ENCODE measurements around the gene DMWD. TPM values are rescaled to one million over a fixed set of nuclear protein-coding genes. Genes with fewer than 3 reads are reported as not detected.

Gene DMWD
- total and polyA plus RNA-seq, 5 donors from 2014 or later: 13.5 to 63.8 (median 16.6) TPM

GRCh38 chr19:45778010-45778661 is 14.5 kb downstream of the DMWD start:
- H3K27me3 Mint-ChIP-seq: no peaks in the 10 kb centered on the region
- Histone ChIP-seq H3K27ac (ENCODE audit: insufficient read depth, low read length, poor library complexity, severe bottlenecking) (no peak overlapping the region), H3K36me3 (ENCODE audit: control insufficient read depth, insufficient read depth, low read length) (peaks cover 4% of the 10 kb centered on the region), H3K4me1 (ENCODE audit: control insufficient read depth, insufficient read depth, low read length, poor library complexity, severe bottlenecking) (peaks cover 18% of the 10 kb centered on the region), H3K27me3 (ENCODE audit: control insufficient read depth, insufficient read depth, low read length) (no peaks in the 10 kb centered on the region), H3K4me3 (ENCODE audit: low read depth, low read length) (no peak overlapping the region), H3K9me3 (ENCODE audit: control insufficient read depth in 2 of 2, low read length in 2 of 2) (no peaks in the 10 kb centered on the region)
- no peaks in the 10 kb centered on the region for H3K9me3 Mint-ChIP-seq
- ATAC-seq (ENCODE audit: low read depth in 2 of 2): no peak
- peaks cover 0 to 25% (median 17%) of the 10 kb centered on the region in 4 donors for H3K4me1 Mint-ChIP-seq
- peak overlapping the region in 2 of 4 donors; percentile 21 to 72 for H3K4me3 Mint-ChIP-seq
- peaks cover 9% of the 10 kb centered on the region for H3K36me3 Mint-ChIP-seq
- DNase-seq: no peak
- H3K27ac Mint-ChIP-seq: no peak overlapping the region

DNA sequence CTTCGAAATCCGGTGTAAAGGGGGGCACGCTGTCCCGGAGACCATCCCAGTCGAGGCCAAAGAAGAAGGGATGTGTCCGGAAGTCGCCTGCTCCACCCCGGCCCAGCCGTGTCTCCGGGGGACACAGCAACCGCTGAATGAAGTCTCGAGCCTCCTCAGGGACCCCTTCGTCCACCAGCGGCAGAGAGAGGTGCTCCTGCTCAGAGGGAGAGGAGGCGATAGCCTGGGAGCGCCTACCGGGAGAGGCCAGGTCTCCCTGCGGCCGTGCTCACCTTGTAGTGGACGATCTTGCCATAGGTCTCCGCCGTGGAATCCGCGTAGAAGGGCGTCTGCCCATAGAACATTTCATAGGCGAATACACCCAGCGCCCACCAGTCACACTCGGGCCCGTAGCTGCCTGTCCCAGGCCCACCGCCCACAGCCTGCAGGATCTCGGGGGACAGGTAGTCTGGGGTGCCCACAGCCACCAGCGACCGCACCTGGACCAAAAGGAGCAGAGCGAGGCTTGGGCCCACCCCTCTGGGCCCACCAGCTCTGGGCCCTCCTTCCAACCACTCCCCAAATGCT is 15.2 kb downstream of the DMWD start:
- H3K36me3 ChIP-seq (ENCODE audit: control insufficient read depth, insufficient read depth, low read length): peaks cover 4% of the 10 kb centered on the region
- peaks cover 0 to 26% (median 17%) of the 10 kb centered on the region in 4 donors for H3K4me1 Mint-ChIP-seq
- H3K9me3 Mint-ChIP-seq: no peaks in the 10 kb centered on the region
- ATAC-seq (ENCODE audit: low read depth in 2 of 2) (no peak), DNase-seq (no peak)
- H3K4me1 ChIP-seq (ENCODE audit: control insufficient read depth, insufficient read depth, low read length, poor library complexity, severe bottlenecking): peaks cover 18% of the 10 kb centered on the region
- H3K36me3 Mint-ChIP-seq: peaks cover 9% of the 10 kb centered on the region
- H3K4me3 Mint-ChIP-seq: peak overlapping the region in 1 of 4 donors; percentile 21
- H3K27ac Mint-ChIP-seq: no peak overlapping the region
- H3K4me3 ChIP-seq (ENCODE audit: low read depth, low read length): no peak overlapping the region
- no peak overlapping the region for H3K27ac ChIP-seq (ENCODE audit: insufficient read depth, low read length, poor library complexity, severe bottlenecking)
- no peaks in the 10 kb centered on the region for H3K9me3 ChIP-seq (ENCODE audit: control insufficient read depth in 2 of 2, low read length in 2 of 2)
- no peaks in the 10 kb centered on the region for H3K27me3 ChIP-seq (ENCODE audit: control insufficient read depth, insufficient read depth, low read length)
- no peaks in the 10 kb centered on the region for H3K27me3 Mint-ChIP-seq

DNA sequence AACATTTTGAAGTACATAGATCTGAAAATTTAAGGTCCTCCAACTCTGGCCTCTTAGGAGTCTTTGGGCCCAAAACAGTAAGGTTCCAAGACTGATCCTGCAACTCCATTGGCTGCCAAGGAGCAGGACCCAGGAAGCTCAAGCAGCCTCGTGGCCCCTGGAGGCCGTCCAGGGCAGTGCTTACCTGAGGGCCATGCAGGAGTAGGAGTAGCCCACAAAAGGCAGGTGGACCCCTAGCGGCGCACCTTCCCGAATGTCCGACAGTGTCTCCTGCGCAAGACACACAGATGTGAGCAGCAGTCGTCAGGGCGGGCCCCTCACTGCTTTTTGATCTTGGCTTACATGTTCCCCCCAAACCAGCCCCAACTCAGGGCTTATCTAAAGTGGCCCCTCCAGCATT is 17.9 kb downstream of the DMWD start:
- H3K9me3 ChIP-seq (ENCODE audit: control insufficient read depth in 2 of 2, low read length in 2 of 2): no peaks in the 10 kb centered on the region
- no peak overlapping the region for H3K4me3 ChIP-seq (ENCODE audit: low read depth, low read length)
- no peaks in the 10 kb centered on the region for H3K27me3 ChIP-seq (ENCODE audit: control insufficient read depth, insufficient read depth, low read length)
- Mint-ChIP-seq H3K36me3 (peaks cover 9% of the 10 kb centered on the region), H3K27me3 (peaks cover 7% of the 10 kb centered on the region), H3K27ac (peak overlapping the region in 1 of 3 donors; percentile 20), H3K4me1 (peaks cover 0 to 40% (median 15%) of the 10 kb centered on the region in 4 donors), H3K9me3 (no peaks in the 10 kb centered on the region), H3K4me3 (no peak overlapping the region)
- no peak overlapping the region for H3K27ac ChIP-seq (ENCODE audit: insufficient read depth, low read length, poor library complexity, severe bottlenecking)
- H3K4me1 ChIP-seq (ENCODE audit: control insufficient read depth, insufficient read depth, low read length, poor library complexity, severe bottlenecking): peaks cover 28% of the 10 kb centered on the region
- peaks cover 4% of the 10 kb centered on the region for H3K36me3 ChIP-seq (ENCODE audit: control insufficient read depth, insufficient read depth, low read length)
- DNase-seq: no peak
- ATAC-seq (ENCODE audit: low read depth in 2 of 2): no peak

DNA sequence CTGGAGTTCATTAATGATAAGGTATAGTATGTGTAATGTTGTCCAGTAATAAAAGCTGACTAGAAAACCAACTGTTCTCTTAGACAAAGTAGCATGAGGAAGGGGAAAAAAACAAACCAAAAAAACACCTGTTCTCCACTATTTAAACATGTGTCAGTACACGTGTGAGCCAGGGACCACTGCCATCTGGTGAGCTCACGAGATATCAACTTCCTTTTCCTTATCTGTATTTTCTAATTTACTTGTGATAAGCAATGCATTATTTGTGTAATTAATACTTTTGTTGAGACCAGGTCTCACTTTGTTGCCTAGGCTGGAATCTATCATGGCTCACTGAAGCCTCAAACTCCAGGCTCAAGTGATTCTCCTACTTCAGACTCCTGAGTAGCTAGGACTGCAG is 19.3 kb downstream of the DMWD start:
- Mint-ChIP-seq H3K36me3 (peaks cover 5% of the 10 kb centered on the region), H3K4me3 (no peak overlapping the region), H3K27me3 (peaks cover 14% of the 10 kb centered on the region), H3K4me1 (peaks cover 0 to 32% (median 10%) of the 10 kb centered on the region in 4 donors), H3K9me3 (no peaks in the 10 kb centered on the region), H3K27ac (no peak overlapping the region)
- no peak for DNase-seq
- H3K27me3 ChIP-seq (ENCODE audit: control insufficient read depth, insufficient read depth, low read length): no peaks in the 10 kb centered on the region
- H3K4me3 ChIP-seq (ENCODE audit: low read depth, low read length): no peak overlapping the region
- H3K4me1 ChIP-seq (ENCODE audit: control insufficient read depth, insufficient read depth, low read length, poor library complexity, severe bottlenecking): peaks cover 22% of the 10 kb centered on the region
- H3K27ac ChIP-seq (ENCODE audit: insufficient read depth, low read length, poor library complexity, severe bottlenecking): no peak overlapping the region
- H3K36me3 ChIP-seq (ENCODE audit: control insufficient read depth, insufficient read depth, low read length): peaks cover 4% of the 10 kb centered on the region
- no peak for ATAC-seq (ENCODE audit: low read depth in 2 of 2)
- no peaks in the 10 kb centered on the region for H3K9me3 ChIP-seq (ENCODE audit: control insufficient read depth in 2 of 2, low read length in 2 of 2)

DNA sequence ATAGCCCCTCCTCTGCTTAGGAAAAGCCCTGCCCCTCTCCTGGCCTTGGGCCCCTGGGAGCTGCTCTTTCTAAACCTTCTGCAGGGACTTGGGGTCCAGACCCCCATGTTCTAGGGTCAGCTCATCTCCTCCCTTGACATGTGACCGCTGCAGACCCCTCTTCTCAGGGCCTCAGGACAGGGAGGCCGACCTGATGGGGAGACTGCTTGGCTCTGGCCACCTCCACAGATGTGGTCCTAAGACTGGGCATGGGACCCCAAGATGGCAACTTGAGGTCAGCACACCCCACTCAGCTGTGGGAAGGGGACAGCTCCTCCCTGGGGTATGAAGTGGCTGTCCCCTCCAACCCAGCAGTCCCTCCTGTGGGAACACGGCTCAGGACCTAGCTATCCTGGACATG is 19.7 kb downstream of the DMWD start:
- Histone ChIP-seq H3K4me1 (ENCODE audit: control insufficient read depth, insufficient read depth, low read length, poor library complexity, severe bottlenecking) (peaks cover 25% of the 10 kb centered on the region), H3K9me3 (ENCODE audit: control insufficient read depth in 2 of 2, low read length in 2 of 2) (no peaks in the 10 kb centered on the region), H3K27me3 (ENCODE audit: control insufficient read depth, insufficient read depth, low read length) (no peaks in the 10 kb centered on the region), H3K27ac (ENCODE audit: insufficient read depth, low read length, poor library complexity, severe bottlenecking) (no peak overlapping the region), H3K36me3 (ENCODE audit: control insufficient read depth, insufficient read depth, low read length) (peaks cover 4% of the 10 kb centered on the region), H3K4me3 (ENCODE audit: low read depth, low read length) (no peak overlapping the region)
- H3K27me3 Mint-ChIP-seq: peaks cover 14% of the 10 kb centered on the region
- no peaks in the 10 kb centered on the region for H3K9me3 Mint-ChIP-seq
- peaks cover 0 to 29% (median 10%) of the 10 kb centered on the region in 4 donors for H3K4me1 Mint-ChIP-seq
- H3K4me3 Mint-ChIP-seq: no peak overlapping the region
- H3K36me3 Mint-ChIP-seq: peaks cover 5% of the 10 kb centered on the region
- ATAC-seq (ENCODE audit: low read depth in 2 of 2) (no peak), DNase-seq (no peak)
- no peak overlapping the region for H3K27ac Mint-ChIP-seq

DNA sequence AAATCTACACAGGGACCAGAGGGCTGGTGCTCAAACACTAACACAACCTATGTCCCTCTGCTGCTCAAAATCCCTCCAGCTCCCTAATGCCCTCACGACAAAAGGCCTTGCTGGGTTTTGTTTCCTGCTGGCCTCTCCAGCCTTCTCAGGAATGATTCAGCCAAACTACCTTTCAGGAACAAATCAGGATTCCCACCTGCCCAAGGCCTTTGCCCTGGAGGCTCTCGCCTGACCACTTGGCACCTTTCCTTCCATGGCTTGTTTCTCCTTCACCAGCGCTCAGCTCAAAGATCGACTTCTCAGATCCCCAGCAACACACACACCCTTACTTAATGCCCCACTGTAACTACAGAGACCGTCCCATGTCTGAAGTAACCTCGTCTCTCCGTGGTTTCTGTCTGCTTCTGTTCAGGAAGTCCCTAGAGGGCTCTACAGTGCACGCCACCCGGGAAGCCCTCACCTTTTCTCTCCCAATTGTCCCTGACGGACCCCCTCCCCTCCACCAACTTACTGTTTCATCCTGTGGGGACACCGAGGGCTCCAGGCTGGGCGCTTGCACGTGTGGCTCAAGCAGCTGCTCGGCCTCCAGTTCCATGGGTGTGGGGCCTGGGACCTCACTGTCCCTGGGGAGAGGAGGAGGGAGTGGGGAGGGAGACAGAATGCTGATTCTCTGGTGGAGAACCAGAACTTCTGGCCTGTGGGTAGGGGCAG is 20.4 kb downstream of the DMWD start:
- Histone ChIP-seq H3K4me3 (ENCODE audit: low read depth, low read length) (no peak overlapping the region), H3K27me3 (ENCODE audit: control insufficient read depth, insufficient read depth, low read length) (no peaks in the 10 kb centered on the region), H3K27ac (ENCODE audit: insufficient read depth, low read length, poor library complexity, severe bottlenecking) (no peak overlapping the region), H3K4me1 (ENCODE audit: control insufficient read depth, insufficient read depth, low read length, poor library complexity, severe bottlenecking) (peaks cover 30% of the 10 kb centered on the region), H3K36me3 (ENCODE audit: control insufficient read depth, insufficient read depth, low read length) (peaks cover 4% of the 10 kb centered on the region), H3K9me3 (ENCODE audit: control insufficient read depth in 2 of 2, low read length in 2 of 2) (no peaks in the 10 kb centered on the region)
- Mint-ChIP-seq H3K36me3 (peaks cover 5% of the 10 kb centered on the region), H3K27me3 (peaks cover 14% of the 10 kb centered on the region), H3K4me3 (peak overlapping the region; percentile 30 to 95 (median 52)), H3K4me1 (peaks cover 0 to 29% (median 10%) of the 10 kb centered on the region in 4 donors), H3K27ac (peak overlapping the region in 2 of 3 donors; percentile 8 to 70), H3K9me3 (no peaks in the 10 kb centered on the region)
- ATAC-seq (ENCODE audit: low read depth in 2 of 2) (no peak), DNase-seq (no peak)

- no peaks in the 10 kb centered on the region for H3K9me3 ChIP-seq (ENCODE audit: control insufficient read depth in 2 of 2, low read length in 2 of 2)
- H3K4me1 Mint-ChIP-seq: peaks cover 0 to 29% (median 10%) of the 10 kb centered on the region in 4 donors
- no peak overlapping the region for H3K4me3 ChIP-seq (ENCODE audit: low read depth, low read length)
- H3K27ac Mint-ChIP-seq: peak overlapping the region in 2 of 3 donors; percentile 60 to 76
- H3K36me3 ChIP-seq (ENCODE audit: control insufficient read depth, insufficient read depth, low read length): no peaks in the 10 kb centered on the region
- no peaks in the 10 kb centered on the region for H3K27me3 ChIP-seq (ENCODE audit: control insufficient read depth, insufficient read depth, low read length)
- H3K9me3 Mint-ChIP-seq: no peaks in the 10 kb centered on the region
- H3K27ac ChIP-seq (ENCODE audit: insufficient read depth, low read length, poor library complexity, severe bottlenecking): peak overlapping the region; percentile 81
- DNase-seq: no peak
- H3K27me3 Mint-ChIP-seq: peaks cover 14% of the 10 kb centered on the region
- H3K4me3 Mint-ChIP-seq: peak overlapping the region in 3 of 4 donors; percentile 41 to 95 (median 56)
- no peaks in the 10 kb centered on the region for H3K36me3 Mint-ChIP-seq
- no peak for ATAC-seq (ENCODE audit: low read depth in 2 of 2)
- H3K4me1 ChIP-seq (ENCODE audit: control insufficient read depth, insufficient read depth, low read length, poor library complexity, severe bottlenecking): peaks cover 30% of the 10 kb centered on the region
Observed at GRCh38 chr19:45771311-45771933, 21.2 kb downstream of the DMWD start.
